Lower lobe of right lung (tissue), 2 donors: ENCODE data around the gene SLC49A4. TPM values are rescaled to one million over a fixed set of nuclear protein-coding genes. Genes with fewer than 3 reads are reported as not detected.

Experiments used
- ATAC-seq, 2 donors: fragments of 200-7000 bp; cut with Tn5 transposase; one replicate each; pipeline ENCODE4 v1.9.1; 2020 to 2022; ENCODE audit warnings: mild to moderate bottlenecking in 2 of 2, moderate library complexity in 2 of 2
- DNase-seq: peaks from one replicate; pipeline ENCODE4 v3.0.0-alpha.2; 2020
- H3K27ac ChIP-seq: fragments of 200-600 bp; one replicate; pipeline ENCODE4 v1.8.0; 2022
- H3K27me3 ChIP-seq: fragments of 200-600 bp; one replicate; pipeline ENCODE4 v1.8.0; 2022; ENCODE audit warnings: low read depth
- H3K36me3 ChIP-seq: fragments of 200-600 bp; one replicate; pipeline ENCODE4 v1.8.0; 2022; ENCODE audit warnings: mild to moderate bottlenecking
- H3K4me1 ChIP-seq: fragments of 200-600 bp; one replicate; pipeline ENCODE4 v1.8.0; 2022
- H3K4me3 ChIP-seq: fragments of 200-600 bp; one replicate; pipeline ENCODE4 v1.8.0; 2022; ENCODE audit warnings: mild to moderate bottlenecking
- H3K9me3 ChIP-seq: fragments of 200-600 bp; one replicate; pipeline ENCODE4 v1.8.0; 2022
- intact Hi-C: fragments of 100-400 bp; cut with DNase I; formaldehyde crosslinking; loops from one replicate; pipeline ENCODE4 v1.11.0; 2022
- total RNA-seq: library from RNA; stranded (reverse); fragmentation: NEBNext Ultra II Directional; extraction: Animal tissue kit (Norgen Biotek cat#: 25700); gene quantifications from one replicate; pipeline ENCODE4 v1.2.1, GENCODE V29; 2021
- TF ChIP-seq, protein P1 (sequence below): fragments of 200-600 bp; IDR thresholded peaks from one replicate; pipeline ENCODE4 v1.8.0; 2022; ENCODE audit warnings: antibody characterized with exemption, mild to moderate bottlenecking
- donor health status: DM: no; HTN: yes; CAD: no; lungs with severe emphysema.

SLC49A4 gene
- total RNA-seq, 1 donor from 2014 or later, result 14.9 TPM

DNA sequence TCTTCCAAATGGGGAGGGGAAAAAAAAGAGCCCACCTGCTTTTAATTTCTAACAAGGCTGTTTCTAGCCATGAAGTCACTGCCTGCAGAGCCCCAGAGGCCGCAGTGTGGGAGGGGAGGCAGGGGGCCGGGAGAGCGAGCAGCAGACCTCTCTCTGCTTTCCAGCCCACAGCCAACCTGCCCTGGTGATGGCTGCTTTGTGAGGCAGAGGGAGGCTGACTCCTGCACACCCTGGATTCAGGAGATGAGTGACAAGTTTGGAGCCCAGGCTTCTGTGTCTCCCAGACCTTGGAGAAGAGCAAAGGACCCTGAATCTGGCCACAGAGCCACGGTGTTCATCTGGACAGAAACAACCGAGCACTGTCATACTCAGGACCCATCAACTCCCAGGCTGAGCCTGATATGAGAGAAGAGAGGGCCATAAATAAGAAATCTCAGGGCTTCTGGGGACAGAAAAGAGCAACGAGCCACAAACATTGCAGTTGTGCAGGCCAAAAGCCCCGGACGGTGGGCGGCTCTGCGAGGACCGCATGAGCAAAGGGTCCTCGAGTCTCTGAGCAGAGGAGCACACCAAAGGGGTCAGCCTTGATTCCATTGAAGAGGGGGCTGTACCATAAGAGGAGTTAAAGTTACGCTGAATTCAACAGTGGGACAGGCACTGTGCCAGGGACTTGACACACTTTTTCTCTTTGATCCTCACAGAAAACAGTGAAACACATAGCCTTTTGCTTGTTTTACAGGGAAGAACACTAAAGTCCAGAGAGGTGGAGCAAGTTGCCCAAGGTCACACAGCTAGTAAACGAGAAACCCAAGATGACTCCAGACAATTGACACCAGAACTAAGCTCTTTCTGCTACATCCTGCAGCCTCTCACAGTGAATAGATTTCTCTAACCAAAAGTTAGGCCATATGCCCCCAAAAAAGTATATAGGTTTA lies 135.5 kb downstream of the SLC49A4 start:
- Histone ChIP-seq H3K36me3 (no peaks in the 10 kb centered on the region), H3K4me1 (no peaks in the 10 kb centered on the region), H3K9me3 (no peaks in the 10 kb centered on the region), H3K27me3 (no peaks in the 10 kb centered on the region), H3K27ac (no peak overlapping the region), H3K4me3 (no peak overlapping the region)
- ATAC-seq (no peak), DNase-seq (no peak)
- intact Hi-C loops, result no loop called here
- TF ChIP-seq, protein P1, sequence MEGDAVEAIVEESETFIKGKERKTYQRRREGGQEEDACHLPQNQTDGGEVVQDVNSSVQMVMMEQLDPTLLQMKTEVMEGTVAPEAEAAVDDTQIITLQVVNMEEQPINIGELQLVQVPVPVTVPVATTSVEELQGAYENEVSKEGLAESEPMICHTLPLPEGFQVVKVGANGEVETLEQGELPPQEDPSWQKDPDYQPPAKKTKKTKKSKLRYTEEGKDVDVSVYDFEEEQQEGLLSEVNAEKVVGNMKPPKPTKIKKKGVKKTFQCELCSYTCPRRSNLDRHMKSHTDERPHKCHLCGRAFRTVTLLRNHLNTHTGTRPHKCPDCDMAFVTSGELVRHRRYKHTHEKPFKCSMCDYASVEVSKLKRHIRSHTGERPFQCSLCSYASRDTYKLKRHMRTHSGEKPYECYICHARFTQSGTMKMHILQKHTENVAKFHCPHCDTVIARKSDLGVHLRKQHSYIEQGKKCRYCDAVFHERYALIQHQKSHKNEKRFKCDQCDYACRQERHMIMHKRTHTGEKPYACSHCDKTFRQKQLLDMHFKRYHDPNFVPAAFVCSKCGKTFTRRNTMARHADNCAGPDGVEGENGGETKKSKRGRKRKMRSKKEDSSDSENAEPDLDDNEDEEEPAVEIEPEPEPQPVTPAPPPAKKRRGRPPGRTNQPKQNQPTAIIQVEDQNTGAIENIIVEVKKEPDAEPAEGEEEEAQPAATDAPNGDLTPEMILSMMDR, result no peak

Other genes with a start within 250 kb of the SLC49A4 start
- gene PARP9, start 230.8 kb upstream of the SLC49A4 start, total RNA-seq, result 90.4 TPM
- 82.2 TPM for gene DTX3L, start 230.7 kb upstream of the SLC49A4 start, total RNA-seq
- 11.4 TPM for gene PARP15, start 217.4 kb upstream of the SLC49A4 start, total RNA-seq
- 165 TPM for gene PARP14, start 114.2 kb upstream of the SLC49A4 start, total RNA-seq
- 15.4 TPM for gene HSPBAP1, start 1.2 kb upstream of the SLC49A4 start, total RNA-seq
- gene SEMA5B, start 232.7 kb downstream of the SLC49A4 start, total RNA-seq, result 0.71 TPM